Embryonic facial prominence (tissue), 1 donor: ENCODE measurements around the gene MFRP.
A peak's percentile ranks its signal among the peaks of the same experiment; 100 is the strongest.

ENCODE experiments used
- DNase-seq: peaks from one replicate; pipeline ENCODE4 v3.0.0-alpha.2; 2016; ENCODE audit errors: extremely low spot score

The MFRP gene

GRCh38 chr11:119359365-119360214 lies 13.1 kb upstream of the MFRP start:
- no peak for DNase-seq

GRCh38 chr11:119357074-119357473 lies 10.6 kb upstream of the MFRP start:
- no peak for DNase-seq

GRCh38 chr11:119356349-119357031 lies 10.0 kb upstream of the MFRP start:
- DNase-seq = peak; percentile 85

GRCh38 chr11:119355091-119355843 lies 8.8 kb upstream of the MFRP start:
- no peak for DNase-seq

- DNase-seq = no peak
These were observed 6.4 kb upstream of the MFRP start for GRCh38 chr11:119352857-119353260.

- DNase-seq = no peak
These were observed 4.7 kb upstream of the MFRP start for GRCh38 chr11:119351232-119351631.

GRCh38 chr11:119350302-119350701 lies 3.8 kb upstream of the MFRP start:
- no peak for DNase-seq

- no peak for DNase-seq
These were observed 1.6 kb upstream of the MFRP start for GRCh38 chr11:119347940-119348605.

- no peak for DNase-seq
These were observed 737 bp upstream of the MFRP start for GRCh38 chr11:119347242-119347641.

- DNase-seq = no peak
These were observed 820 bp downstream of the MFRP start for GRCh38 chr11:119345685-119346084.

- no peak for DNase-seq
These were observed 2.1 kb downstream of the MFRP start for GRCh38 chr11:119344291-119345010.

GRCh38 chr11:119343726-119344125 lies 2.8 kb downstream of the MFRP start:
- no peak for DNase-seq

- DNase-seq = no peak
These were observed 4.0 kb downstream of the MFRP start for GRCh38 chr11:119342362-119343130.

GRCh38 chr11:119342023-119342300 lies 4.5 kb downstream of the MFRP start:
- no peak for DNase-seq

GRCh38 chr11:119341222-119342022 lies 5.1 kb downstream of the MFRP start:
- no peak for DNase-seq

- DNase-seq = peak; percentile 70
These were observed 5.9 kb downstream of the MFRP start, which contains the start of gene C1QTNF5 for GRCh38 chr11:119340335-119341221. TSS of gene C1QTNF5 (minus strand) at chr11:119340883. CDS start at chr11:119340397, 486 bp downstream.

GRCh38 chr11:119339589-119340334 lies 6.7 kb downstream of the MFRP start:
- DNase-seq = no peak
